Stomach (tissue), 4 donors: ENCODE measurements around the gene FCER1G.

Source experiments
- EP300 ChIP-seq: sonication (generic); formaldehyde crosslinking; IDR thresholded peaks from one replicate; pipeline ENCODE4 v1.6.1; 2017; ENCODE audit warnings: antibody characterized with exemption
- POLR2A ChIP-seq, 4 donors: fragments of 450-650 bp; IDR thresholded peaks; one replicate each; pipeline ENCODE4 v1.6.1; 2016; ENCODE audit warnings: antibody characterized with exemption in 4 of 4, control low read depth in 2 of 4, mild to moderate bottlenecking in 1 of 4, moderate library complexity in 1 of 4
- POLR2AphosphoS5 ChIP-seq, 3 donors: sonication (generic); formaldehyde crosslinking; IDR thresholded peaks; one replicate each; pipeline ENCODE4 v1.6.1; 2016; ENCODE audit warnings: antibody characterized with exemption in 3 of 3
- TF ChIP-seq, protein P1 (sequence below), 7 experiments: fragments of 450-650 bp in 4 of 7; fragments of 200-600 bp in 3 of 7; sonication (generic) in 3 of 7; IDR thresholded peaks; one replicate each; pipeline ENCODE4 v1.5.1; 2016 to 2019; ENCODE audit warnings: antibody characterized with exemption in 7 of 7, control low read depth in 2 of 7, mild to moderate bottlenecking in 1 of 7

DNA sequence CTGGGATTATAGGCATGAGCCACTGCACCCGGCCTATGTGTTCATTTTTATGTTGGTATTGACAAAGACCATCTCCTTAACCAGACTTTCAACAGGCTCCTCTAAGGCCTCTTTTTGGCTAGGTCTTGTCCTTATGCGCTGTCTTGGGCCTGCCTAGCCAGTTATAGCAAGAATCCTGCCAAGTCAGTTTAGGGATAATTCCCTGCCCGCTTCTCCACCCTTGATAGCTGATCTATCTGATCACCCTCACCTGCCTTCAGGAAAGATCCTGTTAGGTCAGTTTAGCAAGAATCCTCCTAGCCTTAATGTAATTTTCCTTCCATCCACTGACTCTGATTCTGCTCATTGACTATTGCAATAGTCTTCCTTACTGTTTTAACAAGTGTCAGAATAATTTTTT is 35.4 kb upstream of the FCER1G start:
- TF ChIP-seq, protein P1, sequence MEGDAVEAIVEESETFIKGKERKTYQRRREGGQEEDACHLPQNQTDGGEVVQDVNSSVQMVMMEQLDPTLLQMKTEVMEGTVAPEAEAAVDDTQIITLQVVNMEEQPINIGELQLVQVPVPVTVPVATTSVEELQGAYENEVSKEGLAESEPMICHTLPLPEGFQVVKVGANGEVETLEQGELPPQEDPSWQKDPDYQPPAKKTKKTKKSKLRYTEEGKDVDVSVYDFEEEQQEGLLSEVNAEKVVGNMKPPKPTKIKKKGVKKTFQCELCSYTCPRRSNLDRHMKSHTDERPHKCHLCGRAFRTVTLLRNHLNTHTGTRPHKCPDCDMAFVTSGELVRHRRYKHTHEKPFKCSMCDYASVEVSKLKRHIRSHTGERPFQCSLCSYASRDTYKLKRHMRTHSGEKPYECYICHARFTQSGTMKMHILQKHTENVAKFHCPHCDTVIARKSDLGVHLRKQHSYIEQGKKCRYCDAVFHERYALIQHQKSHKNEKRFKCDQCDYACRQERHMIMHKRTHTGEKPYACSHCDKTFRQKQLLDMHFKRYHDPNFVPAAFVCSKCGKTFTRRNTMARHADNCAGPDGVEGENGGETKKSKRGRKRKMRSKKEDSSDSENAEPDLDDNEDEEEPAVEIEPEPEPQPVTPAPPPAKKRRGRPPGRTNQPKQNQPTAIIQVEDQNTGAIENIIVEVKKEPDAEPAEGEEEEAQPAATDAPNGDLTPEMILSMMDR (IDR thresholded peaks at IDR 0.05), result no peak
- TF ChIP-seq POLR2A (IDR thresholded peaks at IDR 0.05) (no peak), POLR2AphosphoS5 (IDR thresholded peaks at IDR 0.05) (no peak), EP300 (no peak)
